Fibroblast of villous mesenchyme (primary cell): Measurements from ENCODE around the gene CPVL. TPM values are rescaled to one million over a fixed set of nuclear protein-coding genes. Genes with fewer than 3 reads are reported as not detected.

ENCODE experiments used
- DNase-seq: peaks from one replicate; pipeline ENCODE4 v3.0.0-alpha.2; 2010; ENCODE audit warnings: low read depth
- H3K4me3 ChIP-seq: 2 replicates; pipeline ENCODE4 v1.5.1; 2011; ENCODE audit warnings: low read depth, mild to moderate bottlenecking, low read length
- CTCF ChIP-seq: IDR thresholded peaks from 2 replicates; pipeline ENCODE4 v1.5.1; 2012; ENCODE audit warnings: low read depth, mild to moderate bottlenecking, low read length; ENCODE audit not compliant: insufficient read depth
- total RNA-seq: library from RNA; depleted of rRNA; stranded (reverse); fragments of >200 nt; gene quantifications from 2 replicates; pipeline ENCODE4 v1.2.3, GENCODE V29; 2012

The CPVL gene
- total RNA-seq, 1 donor, result not detected

GRCh38 chr7:29173458-29173857 is 27.1 kb upstream of the CPVL start:
- DNase-seq, result no peak
- no peak overlapping the region for H3K4me3 ChIP-seq
- no peak for TF ChIP-seq CTCF

GRCh38 chr7:29170781-29171180 is 24.4 kb upstream of the CPVL start:
- H3K4me3 ChIP-seq, result no peak overlapping the region
- TF ChIP-seq CTCF, result no peak
- no peak for DNase-seq

GRCh38 chr7:29167721-29168120 is 21.4 kb upstream of the CPVL start:
- no peak for TF ChIP-seq CTCF
- no peak overlapping the region for H3K4me3 ChIP-seq
- no peak for DNase-seq

- DNase-seq, result no peak
- TF ChIP-seq CTCF, result no peak
- no peak overlapping the region for H3K4me3 ChIP-seq
Observed at GRCh38 chr7:29163854-29164253, 17.5 kb upstream of the CPVL start.

- no peak overlapping the region for H3K4me3 ChIP-seq
- DNase-seq, result no peak
- no peak for TF ChIP-seq CTCF
Observed at GRCh38 chr7:29162577-29162976, 16.2 kb upstream of the CPVL start.

GRCh38 chr7:29161231-29161630 is 14.9 kb upstream of the CPVL start:
- DNase-seq, result no peak
- no peak for TF ChIP-seq CTCF
- no peak overlapping the region for H3K4me3 ChIP-seq

- no peak for DNase-seq
- TF ChIP-seq CTCF, result no peak
- no peak overlapping the region for H3K4me3 ChIP-seq
Observed at GRCh38 chr7:29160080-29160479, 13.7 kb upstream of the CPVL start.
